ENCODE data around the gene SNRNP70.

The SNRNP70 gene

DNA sequence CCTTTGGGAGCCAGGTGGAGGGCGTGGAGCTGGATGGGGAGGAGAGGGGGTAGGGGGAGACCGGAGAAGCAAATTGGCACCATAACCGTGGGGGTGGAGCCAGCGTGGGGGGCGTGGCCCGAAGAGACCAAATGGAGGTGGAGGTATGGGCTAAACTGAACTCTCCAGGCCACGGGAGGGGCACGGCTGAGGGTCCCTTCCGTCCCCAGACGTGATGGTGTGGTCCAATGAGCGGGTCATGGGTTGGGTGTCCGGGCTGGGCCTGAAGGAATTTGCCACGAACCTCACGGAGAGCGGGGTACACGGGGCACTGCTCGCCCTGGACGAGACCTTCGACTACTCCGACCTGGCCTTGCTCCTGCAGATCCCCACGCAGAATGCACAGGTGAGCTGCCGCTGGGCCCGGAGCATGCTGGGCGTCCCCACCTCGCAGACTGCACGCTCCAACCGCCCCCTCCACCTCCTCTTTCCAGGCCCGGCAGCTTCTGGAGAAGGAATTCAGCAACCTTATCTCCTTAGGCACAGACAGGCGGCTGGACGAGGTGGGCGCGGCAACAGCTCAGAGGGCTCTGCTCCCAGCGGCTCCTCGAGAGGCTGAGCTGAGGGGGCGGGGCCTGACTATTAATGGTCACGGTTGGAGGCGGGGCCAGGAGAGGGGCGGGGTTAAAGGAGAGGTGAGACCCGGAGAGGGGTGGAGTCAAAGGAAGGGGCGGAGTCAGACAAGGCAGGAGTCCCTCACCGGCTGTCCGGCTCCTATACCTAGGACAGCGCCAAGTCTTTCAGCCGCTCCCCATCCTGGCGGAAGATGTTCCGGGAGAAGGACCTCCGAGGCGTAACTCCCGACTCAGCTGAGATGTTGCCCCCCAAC is 63.8 kb downstream of the SNRNP70 start:
- peak; percentile 67 for DNase-seq (ENCODE audit: low spot score)

DNA sequence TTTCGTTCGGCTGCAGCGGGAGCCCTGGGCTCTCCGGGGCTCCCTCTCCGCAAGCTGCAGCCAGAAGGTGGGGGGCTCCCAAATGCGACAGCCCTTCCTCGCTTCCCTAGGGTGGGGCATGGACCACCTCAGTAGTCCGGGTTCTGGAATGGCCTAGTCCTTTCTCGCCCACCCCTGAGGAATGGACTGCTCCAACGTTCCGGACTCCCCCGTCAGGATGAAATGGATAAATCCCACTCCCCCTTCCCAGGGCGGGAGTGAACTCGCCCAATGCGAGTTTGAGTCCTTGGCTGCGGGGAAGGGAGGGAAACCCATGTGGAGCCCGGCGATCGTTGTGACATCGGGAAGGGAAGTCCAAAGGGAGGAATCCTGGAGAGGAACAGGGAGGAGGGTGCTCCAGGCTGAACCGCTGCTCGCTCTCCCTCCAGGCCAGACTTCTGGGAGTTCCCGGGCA is 64.4 kb downstream of the SNRNP70 start:
- no peak for DNase-seq (ENCODE audit: low spot score)

DNA sequence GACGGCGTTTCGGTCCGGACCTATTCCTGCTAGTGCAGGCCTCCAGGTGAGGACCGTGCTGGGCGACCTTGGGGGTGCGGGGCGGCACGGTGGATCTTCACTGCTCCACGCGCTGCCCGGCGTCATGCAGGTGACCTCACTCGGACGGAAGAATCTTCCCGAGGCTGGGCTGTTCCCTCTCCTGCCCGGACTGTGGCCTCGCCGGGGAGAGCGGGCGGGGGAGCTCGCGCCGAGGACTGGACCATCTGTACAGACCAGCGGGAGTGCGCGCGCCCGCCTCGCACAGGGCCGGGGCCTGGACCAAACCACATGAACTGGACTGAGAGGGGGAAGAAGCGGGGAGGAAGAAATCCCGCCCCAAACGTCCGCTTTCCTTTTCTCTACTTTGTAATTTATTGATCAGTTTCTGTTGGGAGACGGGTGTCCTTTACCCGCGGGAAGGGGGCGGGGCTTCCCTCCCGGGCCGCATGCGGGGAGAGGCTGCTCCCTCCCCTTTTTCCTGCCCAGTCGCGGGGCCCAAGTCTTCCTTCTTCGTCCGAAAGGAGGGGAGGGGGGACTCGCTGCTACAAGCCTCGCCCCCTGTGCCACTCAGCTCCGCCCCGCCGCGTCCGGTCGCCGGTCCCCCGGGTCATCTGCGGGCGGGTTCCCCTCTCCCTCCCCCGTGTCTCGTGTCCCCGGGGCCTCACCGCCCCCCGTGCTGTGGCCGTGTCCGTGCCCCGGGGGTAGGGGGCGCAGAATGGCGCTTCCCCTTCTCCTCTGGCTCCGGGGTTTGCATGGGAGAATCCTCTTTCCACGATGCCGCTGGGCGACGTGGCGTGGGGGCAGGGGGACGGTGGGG is 65.1 kb downstream of the SNRNP70 start:
- peak; percentile 30 for DNase-seq (ENCODE audit: low spot score)

DNA sequence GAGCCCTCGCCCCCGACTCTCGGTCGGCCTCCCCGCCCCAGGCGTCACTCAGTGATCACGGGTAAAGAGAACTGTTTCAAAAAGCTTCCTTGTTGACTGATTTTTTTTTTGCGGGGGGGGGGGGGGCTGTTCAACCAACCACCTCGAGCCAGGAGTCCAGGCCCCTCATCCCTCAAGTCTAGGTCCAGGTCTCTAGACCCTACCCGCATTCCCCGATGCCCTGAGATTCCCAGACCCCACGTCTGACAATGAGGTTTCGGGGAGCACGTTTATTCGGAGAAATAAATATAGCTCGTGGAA is 65.6 kb downstream of the SNRNP70 start:
- no peak for DNase-seq (ENCODE audit: low spot score)

DNA sequence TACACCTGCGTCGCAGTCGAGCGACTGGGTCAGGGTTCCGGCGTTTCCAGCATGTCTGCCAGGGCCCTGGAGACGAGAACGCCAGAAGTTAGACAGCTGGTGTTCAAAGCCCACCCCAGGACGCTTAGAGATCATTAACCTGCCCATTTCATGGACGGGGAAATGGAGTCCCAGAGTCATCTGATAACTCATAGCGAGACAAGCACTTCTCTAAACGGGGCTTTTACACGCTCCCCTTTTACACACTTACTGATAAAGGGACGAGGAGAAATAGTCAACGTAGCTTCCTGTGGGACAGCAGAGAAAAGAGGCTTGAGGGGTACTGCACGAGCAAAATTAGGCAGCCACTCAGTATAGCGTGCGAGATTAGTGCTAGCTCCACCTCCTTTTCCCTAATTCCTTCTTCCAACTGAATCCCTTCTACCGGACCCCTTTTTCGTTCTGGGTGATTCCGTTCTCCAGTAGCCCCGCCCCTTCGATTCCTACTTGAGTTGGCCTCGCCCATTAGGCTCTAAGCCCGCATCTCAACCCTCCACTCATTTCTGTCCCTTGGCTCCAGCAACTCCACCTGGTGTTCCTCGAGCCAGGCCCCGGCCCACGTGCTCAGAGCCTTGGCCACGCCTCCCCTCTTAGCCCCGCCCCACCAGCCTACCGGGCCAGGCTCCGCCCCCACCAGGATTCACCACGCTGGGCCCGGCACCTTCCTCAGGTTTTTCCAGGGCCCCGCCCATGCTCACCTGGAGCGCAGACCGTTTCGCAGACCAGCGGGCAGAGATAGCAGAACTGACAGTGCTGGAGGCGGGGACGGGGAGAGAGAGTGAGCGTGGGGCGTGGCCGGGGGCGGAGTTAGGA is 66.2 kb downstream of the SNRNP70 start:
- DNase-seq (ENCODE audit: low spot score), result no peak

DNA sequence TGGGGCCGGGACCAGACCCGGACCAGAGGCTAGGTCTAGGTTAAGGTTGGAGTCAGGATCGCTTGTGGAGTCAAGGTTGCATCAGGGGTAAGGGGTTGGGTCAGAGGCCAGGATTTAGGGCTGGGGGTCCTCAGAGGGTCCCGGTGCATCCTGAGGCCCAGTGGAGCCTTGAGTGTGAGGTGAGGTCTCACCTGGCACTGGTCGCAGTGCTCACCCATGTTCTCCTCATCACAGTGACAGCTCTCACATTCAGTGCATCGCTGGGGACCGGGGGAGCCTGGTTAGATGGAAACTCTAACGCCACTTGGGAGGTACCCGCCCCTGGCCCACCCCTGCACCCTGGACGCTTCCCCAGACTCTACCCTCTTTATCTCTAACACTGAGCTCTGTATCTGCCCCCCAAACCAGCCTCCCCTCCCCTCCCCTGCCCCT is 66.9 kb downstream of the SNRNP70 start:
- DNase-seq (ENCODE audit: low spot score), result no peak

DNA sequence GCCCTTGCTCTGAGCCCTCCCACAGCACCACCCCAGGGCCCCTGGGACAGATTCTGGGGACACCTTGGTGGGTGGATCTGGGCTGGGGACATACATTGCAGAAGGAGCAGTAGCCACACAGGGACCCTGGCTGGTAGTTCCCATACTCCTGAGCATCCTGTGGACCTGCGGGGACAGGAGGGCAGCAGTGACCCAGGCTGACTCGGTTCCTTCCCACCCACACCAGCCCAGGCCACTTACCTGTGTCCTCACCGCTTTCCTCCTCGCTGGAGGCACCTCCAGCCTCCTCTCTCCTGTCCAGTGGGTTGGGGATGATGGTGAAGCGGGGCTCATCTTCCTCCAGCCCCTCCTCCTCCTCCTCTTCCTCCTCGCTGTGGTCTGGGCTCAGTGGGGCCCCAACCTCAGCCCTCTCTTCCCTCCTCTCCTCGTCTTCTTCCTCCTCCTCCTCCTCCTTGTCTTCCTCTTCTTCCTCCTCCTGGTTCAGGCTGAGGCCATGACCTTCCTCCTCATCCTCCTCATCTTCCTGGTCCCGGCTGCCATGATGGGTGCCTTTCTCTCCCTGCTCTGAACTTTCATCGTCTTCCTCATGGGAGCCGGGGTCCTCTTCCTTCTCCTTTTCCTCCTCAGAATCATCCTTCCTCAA is 68.0 kb downstream of the SNRNP70 start:
- no peak for DNase-seq (ENCODE audit: low spot score)

DNA sequence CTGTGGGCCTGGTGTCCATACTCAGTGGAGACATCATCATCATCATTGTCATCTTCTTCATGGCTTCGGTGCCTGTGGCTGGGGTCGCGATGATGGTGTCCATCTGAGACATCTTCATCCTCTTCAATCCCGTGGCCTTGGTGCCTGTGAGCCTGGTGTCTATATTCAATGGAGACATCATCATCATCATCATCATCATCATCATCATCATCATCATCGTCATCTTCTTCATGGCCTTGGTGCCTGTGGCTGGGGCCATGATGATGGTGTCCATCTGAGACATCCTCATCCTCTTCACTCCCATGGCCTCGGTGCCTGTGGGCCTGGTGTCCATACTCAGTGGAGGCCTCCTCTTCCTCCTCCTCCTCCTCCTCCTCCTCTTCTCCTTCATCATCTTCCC is 69.0 kb downstream of the SNRNP70 start:
- DNase-seq (ENCODE audit: low spot score), result no peak

DNA sequence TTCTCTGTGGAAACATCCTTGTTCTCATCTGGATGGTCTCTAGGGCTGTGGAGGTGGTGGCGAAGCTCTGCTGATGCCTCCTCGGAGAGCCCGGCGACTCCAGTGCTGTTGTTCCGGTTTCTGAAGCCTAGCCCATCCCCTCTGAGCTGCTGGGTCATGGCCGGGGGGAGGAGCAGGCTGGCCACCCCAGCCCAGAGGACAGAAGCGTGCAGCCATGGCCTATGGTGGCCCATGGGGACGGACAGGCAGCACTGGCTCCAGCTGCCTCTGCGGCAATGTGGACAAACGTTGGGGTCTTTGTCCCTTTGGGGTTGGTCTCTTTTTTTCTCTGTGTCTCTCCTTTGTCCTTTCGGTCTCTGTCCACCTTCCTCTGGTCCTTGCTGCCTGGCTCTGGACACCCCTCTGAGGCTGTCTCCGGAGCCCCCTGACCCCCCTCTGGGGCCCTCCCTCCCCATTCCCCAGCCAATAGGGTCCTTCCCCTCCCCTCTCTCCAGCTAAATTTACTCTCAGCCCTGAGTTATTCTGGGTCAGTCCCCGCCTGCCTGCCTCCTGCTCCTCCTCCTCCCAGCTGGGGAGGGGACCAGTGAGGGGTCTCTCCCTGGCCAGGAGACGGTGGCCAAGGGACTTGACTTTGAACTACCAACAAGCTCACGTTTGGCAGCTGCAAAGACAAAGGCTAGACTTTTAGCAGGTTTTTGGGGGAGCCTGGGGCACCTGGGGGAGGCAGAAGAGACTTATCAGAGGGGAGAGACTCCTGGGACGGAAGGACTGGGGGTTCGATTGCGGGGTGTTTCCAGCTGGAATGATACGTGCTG is 70.0 kb downstream of the SNRNP70 start, which contains the start of gene HRC:
Gene HRC (minus strand): TSS at position 392 of the 815 bp plus-strand sequence. CDS start 159 bp downstream, at position 233.
- no peak for DNase-seq (ENCODE audit: low spot score)

DNA sequence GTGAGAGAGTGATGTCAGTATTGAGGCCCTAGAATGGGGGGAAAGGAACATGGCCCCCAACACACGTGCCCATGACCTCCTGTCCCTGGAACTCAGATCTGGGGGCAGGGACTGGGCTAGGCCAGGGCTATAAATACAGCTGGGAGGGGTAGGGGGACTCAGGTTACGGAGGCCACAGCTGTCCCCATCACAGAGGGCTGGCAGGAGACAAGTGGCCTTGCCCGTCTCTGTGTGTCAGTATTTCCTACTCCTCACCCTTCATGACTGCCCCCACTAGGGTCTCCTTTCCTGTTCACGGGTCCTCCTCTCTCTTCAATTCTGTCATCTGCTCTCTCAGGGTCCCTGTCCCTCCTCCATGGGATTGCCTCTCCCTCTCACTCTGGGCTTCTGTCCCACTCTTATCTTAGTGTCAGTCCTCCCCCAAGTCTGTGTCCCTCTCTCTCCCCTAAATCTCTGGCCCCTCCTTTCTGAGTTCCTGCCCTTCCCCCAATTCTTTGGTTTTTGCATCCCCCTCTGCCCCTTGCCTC is 70.6 kb downstream of the SNRNP70 start:
- no peak for DNase-seq (ENCODE audit: low spot score)

DNA sequence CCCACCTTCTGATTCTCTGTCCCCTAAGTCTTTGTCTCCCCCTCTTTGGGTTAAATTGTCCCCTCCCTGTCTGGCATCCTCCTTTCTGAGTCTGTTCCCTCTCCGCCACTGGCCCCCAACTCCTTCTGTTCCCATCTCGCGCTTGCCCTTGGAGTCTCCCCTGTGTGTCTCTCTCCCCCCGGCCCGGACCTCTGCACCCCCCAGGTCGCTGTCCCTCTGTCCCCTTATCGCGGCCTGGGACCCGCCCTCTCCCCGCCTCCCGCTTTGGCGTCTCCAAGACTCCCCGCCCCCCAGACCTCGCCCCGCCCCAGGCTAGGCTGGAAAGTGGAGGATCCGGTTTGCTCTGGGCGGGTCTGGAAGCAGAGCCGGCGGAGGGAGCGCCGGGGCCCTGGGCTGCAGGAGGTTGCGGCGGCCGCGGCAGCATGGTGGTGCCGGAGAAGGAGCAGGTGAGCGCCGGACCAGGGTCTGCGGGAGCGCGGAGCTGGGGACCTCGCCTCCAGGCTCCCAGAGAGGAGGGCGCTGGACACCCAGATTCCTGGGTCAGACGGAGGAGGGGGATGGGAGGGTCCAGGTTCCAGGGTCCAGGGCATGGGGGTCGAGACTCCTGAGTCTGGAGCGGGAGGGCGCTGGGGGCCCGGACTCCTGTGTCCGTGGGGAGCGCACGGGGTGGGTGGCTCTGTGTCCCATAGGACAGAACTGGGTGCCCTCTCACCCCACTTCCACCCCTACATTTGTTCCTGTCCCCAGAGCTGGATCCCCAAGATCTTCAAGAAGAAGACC is 72.4 kb downstream of the SNRNP70 start, which contains the start of gene TRPM4:
Gene TRPM4 (plus strand): TSS at position 348 of the 780 bp plus-strand sequence. CDS start 75 bp downstream, at position 423.
- DNase-seq (ENCODE audit: low spot score), result peak; percentile 16
